ENCODE results near the gene CLNK.

DNA sequence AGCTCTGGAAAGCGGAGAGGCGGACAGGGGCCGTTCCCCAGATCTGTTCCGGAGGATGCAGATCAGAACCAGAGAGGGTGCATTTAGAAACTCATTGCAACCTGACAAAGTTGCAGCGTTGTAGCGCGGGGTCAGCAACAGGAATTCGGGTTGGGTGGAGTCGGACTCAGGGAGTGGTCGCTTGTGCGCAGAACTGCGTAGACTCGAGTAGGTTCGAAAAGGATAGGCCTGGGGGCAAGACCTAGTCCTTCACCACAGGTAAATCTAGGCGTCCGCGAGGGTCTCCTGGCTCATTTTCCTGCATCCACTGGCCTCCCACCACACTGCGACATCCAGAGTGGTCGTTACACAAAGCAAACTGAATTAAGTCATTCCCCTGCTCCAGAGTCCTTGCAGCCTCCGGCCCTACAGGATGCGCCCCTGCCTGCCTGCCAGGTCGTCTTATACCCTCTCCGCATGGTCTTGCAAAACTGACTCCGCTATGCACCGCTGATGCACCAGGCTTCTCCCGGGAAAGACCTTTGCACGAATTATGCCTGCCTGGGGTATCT, 222.6 kb downstream of the CLNK start:
- TF ChIP-seq, protein P1, sequence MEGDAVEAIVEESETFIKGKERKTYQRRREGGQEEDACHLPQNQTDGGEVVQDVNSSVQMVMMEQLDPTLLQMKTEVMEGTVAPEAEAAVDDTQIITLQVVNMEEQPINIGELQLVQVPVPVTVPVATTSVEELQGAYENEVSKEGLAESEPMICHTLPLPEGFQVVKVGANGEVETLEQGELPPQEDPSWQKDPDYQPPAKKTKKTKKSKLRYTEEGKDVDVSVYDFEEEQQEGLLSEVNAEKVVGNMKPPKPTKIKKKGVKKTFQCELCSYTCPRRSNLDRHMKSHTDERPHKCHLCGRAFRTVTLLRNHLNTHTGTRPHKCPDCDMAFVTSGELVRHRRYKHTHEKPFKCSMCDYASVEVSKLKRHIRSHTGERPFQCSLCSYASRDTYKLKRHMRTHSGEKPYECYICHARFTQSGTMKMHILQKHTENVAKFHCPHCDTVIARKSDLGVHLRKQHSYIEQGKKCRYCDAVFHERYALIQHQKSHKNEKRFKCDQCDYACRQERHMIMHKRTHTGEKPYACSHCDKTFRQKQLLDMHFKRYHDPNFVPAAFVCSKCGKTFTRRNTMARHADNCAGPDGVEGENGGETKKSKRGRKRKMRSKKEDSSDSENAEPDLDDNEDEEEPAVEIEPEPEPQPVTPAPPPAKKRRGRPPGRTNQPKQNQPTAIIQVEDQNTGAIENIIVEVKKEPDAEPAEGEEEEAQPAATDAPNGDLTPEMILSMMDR (IDR thresholded peaks at IDR 0.05 in 2 of 3, conservative IDR thresholded peaks at IDR 0.05 in 1 of 3; ENCODE audit: borderline replicate concordance in 1 of 3, insufficient read depth in 1 of 3, low read depth in 2 of 3, low read length in 2 of 3) = no peak
- TF ChIP-seq POLR2AphosphoS5 (IDR thresholded peaks at IDR 0.05; ENCODE audit: low read depth, low read length) (no peak), POLR2A (IDR thresholded peaks at IDR 0.05; ENCODE audit: borderline replicate concordance, extremely low read depth, insufficient read depth, insufficient read length) (no peak), YY1 (IDR thresholded peaks at IDR 0.05; ENCODE audit: extremely low read depth, insufficient replicate concordance, low read depth, low read length) (no peak), SP1 (IDR thresholded peaks at IDR 0.05; ENCODE audit: low read depth) (no peak), SIN3A (IDR thresholded peaks at IDR 0.05; ENCODE audit: low read depth) (no peak)
- TF ChIP-seq, protein P2, sequence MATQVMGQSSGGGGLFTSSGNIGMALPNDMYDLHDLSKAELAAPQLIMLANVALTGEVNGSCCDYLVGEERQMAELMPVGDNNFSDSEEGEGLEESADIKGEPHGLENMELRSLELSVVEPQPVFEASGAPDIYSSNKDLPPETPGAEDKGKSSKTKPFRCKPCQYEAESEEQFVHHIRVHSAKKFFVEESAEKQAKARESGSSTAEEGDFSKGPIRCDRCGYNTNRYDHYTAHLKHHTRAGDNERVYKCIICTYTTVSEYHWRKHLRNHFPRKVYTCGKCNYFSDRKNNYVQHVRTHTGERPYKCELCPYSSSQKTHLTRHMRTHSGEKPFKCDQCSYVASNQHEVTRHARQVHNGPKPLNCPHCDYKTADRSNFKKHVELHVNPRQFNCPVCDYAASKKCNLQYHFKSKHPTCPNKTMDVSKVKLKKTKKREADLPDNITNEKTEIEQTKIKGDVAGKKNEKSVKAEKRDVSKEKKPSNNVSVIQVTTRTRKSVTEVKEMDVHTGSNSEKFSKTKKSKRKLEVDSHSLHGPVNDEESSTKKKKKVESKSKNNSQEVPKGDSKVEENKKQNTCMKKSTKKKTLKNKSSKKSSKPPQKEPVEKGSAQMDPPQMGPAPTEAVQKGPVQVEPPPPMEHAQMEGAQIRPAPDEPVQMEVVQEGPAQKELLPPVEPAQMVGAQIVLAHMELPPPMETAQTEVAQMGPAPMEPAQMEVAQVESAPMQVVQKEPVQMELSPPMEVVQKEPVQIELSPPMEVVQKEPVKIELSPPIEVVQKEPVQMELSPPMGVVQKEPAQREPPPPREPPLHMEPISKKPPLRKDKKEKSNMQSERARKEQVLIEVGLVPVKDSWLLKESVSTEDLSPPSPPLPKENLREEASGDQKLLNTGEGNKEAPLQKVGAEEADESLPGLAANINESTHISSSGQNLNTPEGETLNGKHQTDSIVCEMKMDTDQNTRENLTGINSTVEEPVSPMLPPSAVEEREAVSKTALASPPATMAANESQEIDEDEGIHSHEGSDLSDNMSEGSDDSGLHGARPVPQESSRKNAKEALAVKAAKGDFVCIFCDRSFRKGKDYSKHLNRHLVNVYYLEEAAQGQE (IDR thresholded peaks at IDR 0.05; ENCODE audit: low read depth) = no peak

Measured in HCT116 (cell line).